ENCODE results near the gene EXOG. TPM values are rescaled to one million over a fixed set of nuclear protein-coding genes. Genes with fewer than 3 reads are reported as not detected.

EXOG gene
- total and polyA plus RNA-seq, 4 donors = 3.1 to 16.5 (median 11.1) TPM

DNA sequence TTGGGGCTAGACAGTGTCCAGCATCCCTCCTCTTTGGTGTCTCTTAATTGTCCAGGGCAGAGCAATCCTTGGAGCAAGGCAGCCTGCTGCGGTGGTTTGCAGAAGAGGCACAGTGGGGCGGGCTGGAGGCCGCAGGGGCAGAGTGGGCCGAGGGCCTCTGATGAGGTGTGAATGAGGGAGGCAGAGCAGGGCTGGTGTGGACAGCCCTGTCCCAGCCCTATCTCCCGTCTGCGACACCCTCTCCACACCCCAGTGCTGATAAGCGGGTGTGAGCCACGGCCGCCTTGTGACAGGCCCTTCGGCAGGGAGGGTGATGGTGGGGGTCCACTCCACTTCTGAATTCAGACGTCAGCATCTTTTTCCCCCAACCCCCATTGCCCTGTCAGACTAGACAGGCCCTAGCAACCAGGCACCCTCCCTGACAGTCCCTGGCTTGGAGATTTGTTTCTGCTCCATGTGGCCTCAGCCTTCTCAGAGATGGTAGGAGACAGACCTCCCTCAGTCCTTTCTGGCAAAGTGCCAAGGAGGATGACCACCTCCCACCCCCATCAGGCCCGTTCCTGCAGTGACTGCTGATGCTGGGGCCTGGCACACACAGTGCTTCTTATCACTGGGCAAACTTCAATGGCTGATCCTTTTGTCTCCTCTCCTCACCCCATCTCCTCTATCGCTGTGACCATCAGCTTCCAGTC is 37.3 kb downstream of the EXOG start:
- peaks cover 0 to 4% (median 0%) of the 10 kb centered on the region in 4 donors for H3K36me3 ChIP-seq (ENCODE audit: control insufficient read depth in 4 of 4, insufficient read depth in 4 of 4, low read length in 4 of 4)
- DNase-seq = peak; percentile 72 to 77 (median 76)
- TF ChIP-seq, protein P1, sequence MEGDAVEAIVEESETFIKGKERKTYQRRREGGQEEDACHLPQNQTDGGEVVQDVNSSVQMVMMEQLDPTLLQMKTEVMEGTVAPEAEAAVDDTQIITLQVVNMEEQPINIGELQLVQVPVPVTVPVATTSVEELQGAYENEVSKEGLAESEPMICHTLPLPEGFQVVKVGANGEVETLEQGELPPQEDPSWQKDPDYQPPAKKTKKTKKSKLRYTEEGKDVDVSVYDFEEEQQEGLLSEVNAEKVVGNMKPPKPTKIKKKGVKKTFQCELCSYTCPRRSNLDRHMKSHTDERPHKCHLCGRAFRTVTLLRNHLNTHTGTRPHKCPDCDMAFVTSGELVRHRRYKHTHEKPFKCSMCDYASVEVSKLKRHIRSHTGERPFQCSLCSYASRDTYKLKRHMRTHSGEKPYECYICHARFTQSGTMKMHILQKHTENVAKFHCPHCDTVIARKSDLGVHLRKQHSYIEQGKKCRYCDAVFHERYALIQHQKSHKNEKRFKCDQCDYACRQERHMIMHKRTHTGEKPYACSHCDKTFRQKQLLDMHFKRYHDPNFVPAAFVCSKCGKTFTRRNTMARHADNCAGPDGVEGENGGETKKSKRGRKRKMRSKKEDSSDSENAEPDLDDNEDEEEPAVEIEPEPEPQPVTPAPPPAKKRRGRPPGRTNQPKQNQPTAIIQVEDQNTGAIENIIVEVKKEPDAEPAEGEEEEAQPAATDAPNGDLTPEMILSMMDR (IDR thresholded peaks at IDR 0.05; ENCODE audit: control extremely low read depth, extremely low read depth) = no peak
- 85 to 86% methylated on average over 13 of the region's 13 CpGs for WGBS, 2 donors
- no peak for ATAC-seq (ENCODE audit: insufficient read depth, low FRiP score)
- peak overlapping the region in 1 of 2 donors; percentile 84 for H3K27ac ChIP-seq (ENCODE audit: low read depth in 1 of 2, low read length in 1 of 2)
- no peak overlapping the region for H3K9ac ChIP-seq (ENCODE audit: insufficient read depth in 1 of 2, low read length in 2 of 2)
- H3K27me3 ChIP-seq (ENCODE audit: control insufficient read depth in 3 of 3, insufficient read depth in 3 of 3, low read length in 2 of 3) = no peaks in the 10 kb centered on the region
- no peak overlapping the region for H3K4me3 ChIP-seq
- peaks cover 0 to 15% (median 5%) of the 10 kb centered on the region in 5 donors for H3K4me1 ChIP-seq (ENCODE audit: control insufficient read depth in 5 of 5, insufficient read depth in 5 of 5, low read length in 5 of 5)
- no peaks in the 10 kb centered on the region for H3K9me3 ChIP-seq (ENCODE audit: control insufficient read depth in 4 of 4, insufficient read depth in 3 of 4, low read length in 3 of 4)

DNA sequence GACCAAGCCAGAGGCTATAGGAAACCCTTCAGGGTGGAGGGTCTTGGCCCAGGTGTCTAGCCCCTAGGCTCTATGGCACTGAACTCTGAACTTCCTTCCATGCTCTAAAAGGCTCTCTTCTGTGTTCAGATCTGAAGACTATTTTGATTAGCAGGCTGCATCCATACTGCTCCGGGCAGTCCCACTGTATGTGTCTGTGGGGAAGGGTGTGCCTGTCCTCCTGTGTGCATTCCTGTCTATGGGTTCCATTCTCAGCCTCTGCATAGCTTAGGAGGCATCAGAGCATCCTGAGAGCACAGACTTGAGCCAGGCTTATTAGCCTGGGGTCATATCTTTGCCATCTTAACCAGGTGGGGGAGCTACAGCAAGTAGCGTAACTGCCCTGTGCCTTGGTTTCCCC is 38.0 kb downstream of the EXOG start:
- H3K4me3 ChIP-seq = no peak overlapping the region
- H3K4me1 ChIP-seq (ENCODE audit: control insufficient read depth in 5 of 5, insufficient read depth in 5 of 5, low read length in 5 of 5) = peaks cover 0 to 21% (median 5%) of the 10 kb centered on the region in 5 donors
- 97 to 98% methylated on average over 2 of the region's 2 CpGs for WGBS, 2 donors
- ATAC-seq (ENCODE audit: insufficient read depth, low FRiP score) = no peak
- no peak for DNase-seq
- TF ChIP-seq, protein P1 (IDR thresholded peaks at IDR 0.05; ENCODE audit: control extremely low read depth, extremely low read depth) = no peak
- H3K9me3 ChIP-seq (ENCODE audit: control insufficient read depth in 4 of 4, insufficient read depth in 3 of 4, low read length in 3 of 4) = no peaks in the 10 kb centered on the region
- H3K36me3 ChIP-seq (ENCODE audit: control insufficient read depth in 4 of 4, insufficient read depth in 4 of 4, low read length in 4 of 4) = peaks cover 0 to 3% (median 0%) of the 10 kb centered on the region in 4 donors
- no peak overlapping the region for H3K9ac ChIP-seq (ENCODE audit: insufficient read depth in 1 of 2, low read length in 2 of 2)
- no peaks in the 10 kb centered on the region for H3K27me3 ChIP-seq (ENCODE audit: control insufficient read depth in 3 of 3, insufficient read depth in 3 of 3, low read length in 2 of 3)
- peak overlapping the region in 1 of 2 donors; percentile 69 for H3K27ac ChIP-seq (ENCODE audit: low read depth in 1 of 2, low read length in 1 of 2)

DNA sequence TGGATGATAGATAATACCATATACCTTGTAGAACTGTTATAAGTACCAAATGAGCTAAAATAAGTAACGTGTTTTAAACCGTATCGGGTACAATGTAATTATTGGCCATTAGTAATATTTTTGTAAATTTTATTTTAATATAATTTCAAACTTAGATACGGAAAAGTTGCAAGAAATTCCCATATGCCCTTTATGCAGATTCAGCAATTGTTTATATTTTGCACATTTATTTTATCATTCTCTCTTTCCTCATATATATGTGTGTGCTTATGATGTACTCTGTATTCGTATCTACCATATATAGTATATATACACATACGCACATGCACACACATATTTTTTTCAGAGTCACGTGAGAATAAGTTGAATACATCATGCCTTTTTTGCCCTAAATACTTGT is 38.5 kb downstream of the EXOG start:
- H3K9me3 ChIP-seq (ENCODE audit: control insufficient read depth in 4 of 4, insufficient read depth in 3 of 4, low read length in 3 of 4) = no peaks in the 10 kb centered on the region
- TF ChIP-seq, protein P1 (IDR thresholded peaks at IDR 0.05; ENCODE audit: control extremely low read depth, extremely low read depth) = no peak
- peaks cover 0 to 3% (median 0%) of the 10 kb centered on the region in 4 donors for H3K36me3 ChIP-seq (ENCODE audit: control insufficient read depth in 4 of 4, insufficient read depth in 4 of 4, low read length in 4 of 4)
- no peaks in the 10 kb centered on the region for H3K27me3 ChIP-seq (ENCODE audit: control insufficient read depth in 3 of 3, insufficient read depth in 3 of 3, low read length in 2 of 3)
- H3K27ac ChIP-seq (ENCODE audit: low read depth in 1 of 2, low read length in 1 of 2) = no peak overlapping the region
- ATAC-seq (ENCODE audit: insufficient read depth, low FRiP score) = no peak
- no peak for DNase-seq
- no peak overlapping the region for H3K9ac ChIP-seq (ENCODE audit: insufficient read depth in 1 of 2, low read length in 2 of 2)
- H3K4me3 ChIP-seq = no peak overlapping the region
- H3K4me1 ChIP-seq (ENCODE audit: control insufficient read depth in 5 of 5, insufficient read depth in 5 of 5, low read length in 5 of 5) = peaks cover 0 to 21% (median 5%) of the 10 kb centered on the region in 5 donors
- 98% methylated on average over 7 of the region's 7 CpGs for WGBS, 2 donors

Measured in lung (tissue), 12 donors.